Fibroblast of skin of right quadriceps (primary cell): Measurements from ENCODE around the gene BTBD18.
A peak's percentile ranks its signal among the peaks of the same experiment; 100 is the strongest.
"Not testable (repeated sequence)": the region's sequence is repeated elsewhere in the genome, so short reads cannot be mapped to it uniquely, and the experiment has no call there.

Source experiments
- DNase-seq: peaks from one replicate; pipeline ENCODE4 v3.0.0-alpha.2; 2013

The BTBD18 gene

DNA sequence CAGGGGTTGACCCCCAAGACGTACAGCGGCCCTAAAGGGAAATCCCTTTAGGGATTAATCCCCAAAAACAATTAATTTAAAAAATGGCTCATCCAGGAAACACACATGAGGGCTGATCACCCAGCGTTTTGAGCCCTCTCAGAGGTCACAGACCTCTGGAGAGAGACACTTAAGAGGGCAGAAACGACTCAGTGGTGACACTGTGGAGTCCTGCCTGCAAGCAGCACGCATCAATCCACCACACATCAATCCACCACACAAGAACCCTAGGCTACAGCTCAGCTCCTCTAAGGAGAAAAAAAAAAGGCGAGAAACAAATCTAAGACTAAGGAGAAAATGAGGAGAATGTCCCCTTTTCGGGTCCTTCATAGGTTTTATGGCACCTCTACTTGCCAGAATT, 22.8 kb downstream of the BTBD18 start:
- no peak for DNase-seq

DNA sequence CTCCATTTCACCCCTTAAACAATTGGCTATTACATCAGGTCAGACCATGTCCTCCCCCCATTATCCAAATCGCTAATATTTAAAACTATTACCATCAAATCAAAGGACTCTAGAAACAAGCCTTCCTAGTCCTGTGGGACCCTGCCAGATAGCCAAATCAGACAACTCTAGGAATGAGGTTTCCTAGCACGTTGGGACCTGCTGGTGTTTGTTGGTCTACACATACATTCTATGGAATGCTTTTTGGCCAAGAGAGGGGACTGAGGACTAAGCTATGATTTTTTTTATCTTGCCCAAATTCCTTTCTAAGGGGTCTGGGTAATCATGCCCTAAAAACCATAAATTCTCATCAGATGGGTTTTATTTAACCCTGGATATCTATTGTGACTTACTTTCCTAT, 24.4 kb downstream of the BTBD18 start:
- no peak for DNase-seq

DNA sequence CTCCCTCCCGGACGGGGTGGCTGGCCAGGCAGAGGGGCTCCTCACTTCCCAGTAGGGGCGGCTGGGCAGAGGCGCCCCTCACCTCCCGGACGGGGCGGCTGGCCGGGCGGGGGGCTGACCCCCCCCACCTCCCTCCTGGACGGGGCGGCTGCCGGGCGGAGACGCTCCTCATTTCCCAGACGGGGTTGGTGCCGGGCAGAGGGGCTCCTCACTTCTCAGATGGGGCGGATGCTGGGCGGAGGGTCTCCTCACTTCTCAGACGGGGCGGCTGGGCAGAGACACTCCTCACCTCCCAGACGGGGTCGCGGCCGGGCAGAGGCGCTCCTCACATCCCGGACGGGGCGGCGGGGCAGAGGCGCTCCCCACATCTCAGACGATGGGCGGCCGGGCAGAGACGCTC, 34.9 kb downstream of the BTBD18 start:
- not testable (repeated sequence) for DNase-seq

DNA sequence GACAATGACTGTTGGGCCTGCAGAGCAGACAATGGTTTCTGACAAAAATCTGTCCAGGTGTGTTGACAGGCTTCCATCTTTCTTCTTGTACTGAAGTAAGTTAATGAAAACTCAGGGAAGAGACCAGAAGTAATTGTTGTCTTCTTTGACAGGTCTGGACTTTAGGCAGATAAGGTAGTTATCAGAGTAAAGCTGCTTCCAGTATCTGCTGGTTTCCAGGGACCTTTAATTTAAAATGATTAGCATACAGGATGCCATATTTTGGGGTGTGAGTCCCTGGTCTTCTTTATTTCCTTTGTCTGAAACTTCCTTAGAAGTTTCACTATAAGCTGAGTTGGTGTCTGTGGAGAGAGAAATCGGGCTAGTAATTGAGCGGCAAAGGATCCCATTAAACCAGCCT, 37.8 kb downstream of the BTBD18 start:
- no peak for DNase-seq

DNA sequence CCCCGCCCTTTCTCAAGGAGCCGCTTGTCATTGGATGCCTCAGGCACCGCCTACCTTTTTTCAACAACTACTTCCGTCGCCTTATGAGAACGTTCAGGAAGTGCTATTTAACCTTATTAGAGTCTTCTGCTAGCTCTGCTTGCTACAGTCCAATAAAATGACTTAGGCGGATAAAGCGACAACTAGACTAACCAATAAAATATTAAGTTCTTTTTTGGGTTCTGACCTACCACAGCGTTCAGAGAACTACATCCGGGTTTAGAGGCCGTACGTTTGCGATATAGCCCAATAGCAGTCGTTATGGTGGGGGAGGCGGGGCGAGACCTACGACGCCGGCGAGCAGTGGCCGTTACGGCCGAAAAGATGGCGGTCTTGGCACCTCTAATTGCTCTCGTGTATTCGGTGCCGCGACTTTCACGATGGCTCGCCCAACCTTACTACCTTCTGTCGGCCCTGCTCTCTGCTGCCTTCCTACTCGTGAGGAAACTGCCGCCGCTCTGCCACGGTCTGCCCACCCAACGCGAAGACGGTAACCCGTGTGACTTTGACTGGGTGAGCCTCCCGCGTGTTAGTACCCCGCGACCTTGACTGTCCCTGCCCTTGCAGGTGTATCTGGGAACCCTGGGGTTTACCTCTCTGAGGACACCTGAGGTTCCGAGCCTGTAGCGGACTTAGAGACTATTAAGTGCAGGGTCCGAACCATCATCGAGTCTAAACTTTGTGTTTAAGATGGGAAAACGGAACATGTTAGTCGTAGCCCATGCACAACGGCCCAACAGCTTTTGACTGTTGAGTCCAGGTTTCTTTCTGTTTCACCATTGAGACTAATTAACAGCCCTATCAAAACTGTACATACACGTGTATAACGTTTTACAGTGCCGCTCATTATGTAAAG, 39.1 kb downstream of the BTBD18 start, which contains the start of gene TMX2:
TMX2 (plus strand) TSS at position 338 of the 895 bp plus-strand sequence; CDS start at position 364, 26 bp downstream.
- peak; percentile 99 for DNase-seq

DNA sequence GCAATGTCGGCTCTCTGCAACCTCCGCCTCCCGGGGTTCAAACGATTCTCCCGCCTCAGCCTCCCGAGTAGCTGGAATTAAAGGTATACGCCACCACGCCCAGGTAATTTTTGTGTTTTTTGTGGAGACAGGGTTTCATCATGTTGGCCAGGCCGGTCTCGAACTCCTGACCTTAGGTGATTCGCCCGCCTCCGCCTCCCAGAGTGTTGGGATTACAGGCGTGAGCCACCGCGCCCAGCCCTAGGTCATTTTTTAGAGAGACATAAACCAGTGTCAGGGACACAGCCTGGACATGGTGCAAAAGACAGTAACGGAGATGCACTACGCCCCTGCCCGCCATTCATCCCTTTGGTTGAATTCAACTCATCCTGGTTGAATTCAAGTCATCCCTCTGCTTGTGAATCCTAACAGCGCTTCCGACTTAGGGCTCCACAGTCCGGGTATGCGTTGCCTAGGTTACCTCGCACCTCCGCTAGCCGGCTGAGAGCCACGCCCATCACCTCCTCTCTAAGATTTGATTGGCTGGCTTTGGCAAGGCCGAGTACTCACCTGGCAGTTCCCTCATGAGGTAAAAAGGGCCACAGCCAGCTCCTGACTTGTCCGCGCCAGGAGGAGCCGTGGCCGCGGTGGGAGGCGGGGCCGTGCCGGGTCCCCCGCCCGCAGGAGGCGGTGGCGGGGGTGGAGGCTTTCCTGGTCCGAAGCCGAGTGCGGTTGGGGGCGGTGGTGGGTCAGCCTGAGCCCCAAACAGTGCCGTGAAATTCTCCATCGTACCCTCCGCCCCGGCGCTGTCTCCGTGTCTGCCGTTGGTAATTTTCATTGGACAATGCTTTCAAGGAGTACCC, 40.0 kb downstream of the BTBD18 start, which contains the start of gene MED19:
MED19 (minus strand) TSS at position 802 of the 842 bp plus-strand sequence; CDS start at position 766, 36 bp downstream.
- DNase-seq, result peak; percentile 64

DNA sequence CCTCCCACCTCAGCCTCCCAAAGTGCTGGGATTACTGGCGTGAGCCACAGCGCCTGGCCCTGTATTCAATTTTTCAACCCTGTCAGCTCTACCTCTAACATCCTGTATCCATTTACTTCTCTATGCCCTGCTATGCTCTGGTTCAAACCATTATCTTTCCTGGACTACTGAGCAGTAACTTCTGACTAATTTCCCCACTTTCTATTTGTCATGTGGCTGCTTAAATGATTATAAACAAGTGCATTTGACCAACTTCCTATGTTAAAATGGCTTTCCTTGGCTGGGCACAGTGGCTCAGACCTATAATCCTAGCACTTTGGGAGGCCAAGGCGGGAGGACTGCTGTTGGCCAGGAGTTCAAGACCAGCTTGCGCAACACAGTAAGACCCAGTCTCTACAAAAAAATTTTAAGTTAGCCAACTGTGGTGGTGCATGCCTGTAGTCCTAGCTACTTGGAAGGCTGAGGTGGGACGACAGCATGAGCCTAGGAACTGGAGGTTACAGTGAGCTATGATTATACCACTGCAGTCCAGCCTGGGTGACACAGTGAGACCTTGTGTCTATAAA, 41.7 kb downstream of the BTBD18 start:
- no peak for DNase-seq

DNA sequence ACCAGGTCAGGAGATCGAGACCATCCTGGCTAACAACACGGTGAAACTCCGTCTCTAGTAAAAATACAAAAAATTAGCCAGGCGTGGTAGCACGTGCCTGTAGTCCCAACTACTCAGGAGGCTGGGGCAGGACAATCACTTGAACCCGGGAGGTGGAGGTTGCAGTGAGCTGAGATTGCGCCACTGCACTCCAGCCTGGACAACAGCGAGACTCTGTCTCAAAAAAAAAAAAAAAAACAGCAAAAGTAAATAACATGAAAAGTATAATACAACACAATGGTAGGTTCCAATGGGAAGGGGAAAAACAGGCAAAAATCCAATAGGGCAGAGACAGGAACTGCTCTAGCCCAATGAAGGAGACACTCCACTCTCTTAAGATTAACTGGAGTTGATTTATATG, 46.2 kb downstream of the BTBD18 start:
- not testable (repeated sequence) for DNase-seq

DNA sequence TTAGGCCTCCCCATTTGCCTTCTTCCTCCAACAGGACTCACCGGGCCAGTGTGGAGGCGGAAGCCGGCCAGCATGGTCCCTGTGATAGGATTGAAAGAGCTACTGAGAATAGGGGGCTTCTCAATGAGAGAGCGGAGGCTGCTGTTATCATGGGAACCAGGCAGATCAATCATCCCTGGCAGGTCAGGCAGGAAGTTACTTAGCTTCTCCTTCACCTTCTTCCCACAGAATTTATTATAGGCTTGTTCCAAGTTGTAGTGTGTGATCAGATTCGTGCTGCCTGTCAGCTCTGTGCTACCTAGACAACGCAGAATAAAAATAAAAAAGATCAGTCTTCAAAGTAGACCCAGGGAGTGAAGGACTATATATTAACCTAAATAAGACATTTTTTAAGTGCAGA, 46.7 kb downstream of the BTBD18 start:
- DNase-seq, result no peak

DNA sequence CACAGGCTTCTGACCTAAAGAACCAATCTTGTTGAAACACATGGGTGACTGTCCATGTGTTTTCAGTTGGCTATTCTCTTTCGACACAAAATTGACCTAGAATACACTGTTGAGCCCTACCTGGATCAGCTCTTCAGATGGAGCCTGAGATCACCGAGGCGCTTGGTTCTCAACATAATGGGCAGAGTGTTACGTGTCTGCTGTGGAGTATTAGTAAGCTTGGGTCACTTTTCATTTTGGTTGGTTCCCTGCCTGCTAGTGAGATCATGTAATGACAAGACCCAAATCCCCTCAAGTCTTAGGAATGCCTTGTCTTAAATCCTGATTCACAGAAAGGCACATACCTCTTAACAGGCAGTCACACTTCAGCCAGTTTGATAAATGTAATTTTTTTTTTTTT, 48.3 kb downstream of the BTBD18 start:
- no peak for DNase-seq

DNA sequence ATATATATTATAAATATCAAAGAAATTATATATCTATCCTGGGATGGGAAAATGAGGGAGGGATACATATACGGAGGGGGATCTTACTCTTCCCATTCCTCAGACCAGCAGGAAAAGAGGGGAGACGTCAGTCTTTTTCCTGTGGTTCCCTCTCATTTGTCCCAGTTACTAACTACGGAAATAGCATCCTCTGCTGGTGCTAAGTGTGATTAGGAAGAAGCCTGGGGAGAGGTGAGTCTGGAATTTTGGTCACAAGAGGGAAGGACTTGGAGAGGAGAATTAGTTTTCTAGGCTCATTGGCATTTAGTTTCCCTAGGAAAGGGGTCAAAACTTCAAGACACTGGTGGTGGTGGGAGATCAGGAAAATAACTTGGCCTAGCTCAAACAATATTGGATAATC, 51.2 kb downstream of the BTBD18 start:
- DNase-seq, result no peak

DNA sequence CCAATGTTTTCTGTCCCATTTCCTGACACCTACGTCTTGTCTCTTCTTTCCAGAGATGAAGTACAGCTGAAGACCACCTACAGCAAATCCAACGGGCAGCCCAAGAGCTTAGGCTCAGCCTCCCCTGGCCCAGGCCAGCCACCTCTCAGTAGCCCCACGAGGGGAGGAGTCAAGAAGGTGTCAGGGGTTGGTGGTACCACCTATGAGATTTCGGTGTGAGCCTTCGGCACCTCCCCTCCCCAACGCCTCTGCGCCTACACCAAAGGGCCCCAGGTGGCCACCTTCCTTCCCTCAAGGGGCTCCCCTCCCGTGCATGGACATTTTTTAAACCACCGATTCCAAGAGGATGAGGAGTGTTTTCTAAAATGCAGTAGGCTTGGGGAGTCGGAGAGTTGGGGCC, 51.8 kb downstream of the BTBD18 start:
- no peak for DNase-seq

DNA sequence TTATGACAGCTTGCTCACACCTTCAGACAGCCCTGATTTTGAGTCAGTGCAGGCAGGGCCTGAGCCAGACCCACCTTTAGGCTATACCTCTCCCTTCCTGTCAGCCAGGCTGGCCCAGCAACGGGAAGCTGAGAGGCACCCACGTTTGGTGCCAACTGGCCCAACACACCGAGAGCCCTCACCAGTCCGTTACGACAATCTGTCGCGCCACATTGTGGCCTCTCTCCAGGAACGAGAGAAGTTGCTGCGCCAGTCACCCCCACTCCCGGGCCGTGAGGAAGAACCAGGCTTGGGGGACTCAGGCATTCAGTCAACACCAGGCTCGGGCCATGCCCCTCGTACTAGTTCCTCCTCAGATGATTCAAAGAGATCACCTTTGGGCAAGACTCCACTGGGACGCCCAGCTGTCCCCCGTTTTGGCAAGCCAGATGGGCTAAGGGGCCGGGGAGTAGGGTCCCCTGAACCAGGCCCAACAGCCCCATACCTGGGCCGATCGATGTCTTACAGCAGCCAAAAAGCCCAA, 52.7 kb downstream of the BTBD18 start:
- no peak for DNase-seq
